ENCODE data around the gene TASP1.

The TASP1 gene

DNA sequence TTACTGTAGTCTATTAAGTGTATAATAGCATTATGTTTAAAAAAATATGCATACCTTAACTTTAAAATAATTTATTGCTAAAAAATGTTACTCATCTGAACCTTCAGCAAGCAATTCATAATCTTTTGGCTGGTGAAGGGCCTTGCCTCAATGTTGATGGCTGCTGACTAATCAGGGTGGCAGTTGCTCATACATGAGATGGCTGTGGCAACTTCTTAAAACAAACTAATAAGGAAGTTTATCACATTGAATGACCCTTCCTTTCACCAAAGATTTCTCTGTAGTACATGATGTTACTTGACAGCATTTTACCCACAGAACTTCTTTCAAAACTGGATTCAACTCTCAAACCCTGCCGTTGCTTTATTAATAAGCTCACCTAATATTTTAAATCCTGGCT is 84.0 kb downstream of the TASP1 start:
- no peak overlapping the region for H3K27ac Mint-ChIP-seq
- H3K9me3 Mint-ChIP-seq: no peaks in the 10 kb centered on the region
- H3K4me1 Mint-ChIP-seq: no peaks in the 10 kb centered on the region
- ATAC-seq: no peak
- no peak overlapping the region for H3K4me3 Mint-ChIP-seq
- H3K36me3 Mint-ChIP-seq: peaks cover 52% of the 10 kb centered on the region
- no peaks in the 10 kb centered on the region for H3K27me3 Mint-ChIP-seq

GRCh38 chr20:13554076-13554475 is 84.7 kb downstream of the TASP1 start:
- Mint-ChIP-seq H3K27me3 (no peaks in the 10 kb centered on the region), H3K4me1 (no peaks in the 10 kb centered on the region), H3K9me3 (no peaks in the 10 kb centered on the region), H3K27ac (no peak overlapping the region), H3K36me3 (peaks cover 47% of the 10 kb centered on the region), H3K4me3 (no peak overlapping the region)
- no peak for ATAC-seq

DNA sequence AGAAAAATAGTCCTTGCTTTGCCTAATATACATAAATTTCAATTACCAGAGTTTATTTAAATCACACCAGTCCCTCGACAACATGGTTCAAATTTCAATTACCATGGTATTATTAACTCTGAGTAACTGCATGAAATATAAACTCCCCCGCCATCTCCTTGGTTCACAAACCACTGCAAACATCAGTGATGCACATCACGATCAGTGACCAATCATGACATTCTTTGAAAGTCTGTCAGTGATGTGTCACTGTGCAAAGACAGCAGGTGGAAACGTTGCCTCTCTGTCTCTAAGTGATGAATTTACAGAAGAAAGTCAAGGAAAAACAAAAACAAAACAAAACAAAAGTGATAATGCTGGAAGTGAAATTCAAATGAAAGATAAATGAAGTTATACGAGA is 86.7 kb downstream of the TASP1 start:
- Mint-ChIP-seq H3K27me3 (no peaks in the 10 kb centered on the region), H3K9me3 (no peaks in the 10 kb centered on the region), H3K36me3 (peaks cover 46% of the 10 kb centered on the region), H3K4me3 (no peak overlapping the region), H3K27ac (no peak overlapping the region), H3K4me1 (no peaks in the 10 kb centered on the region)
- ATAC-seq: no peak

- Mint-ChIP-seq H3K4me1 (no peaks in the 10 kb centered on the region), H3K27ac (no peak overlapping the region), H3K27me3 (no peaks in the 10 kb centered on the region), H3K4me3 (no peak overlapping the region), H3K9me3 (no peaks in the 10 kb centered on the region), H3K36me3 (peaks cover 26% of the 10 kb centered on the region)
- ATAC-seq: no peak
Measured at GRCh38 chr20:13549451-13549850, 89.3 kb downstream of the TASP1 start.

GRCh38 chr20:13546497-13547131 is 92.1 kb downstream of the TASP1 start:
- H3K27me3 Mint-ChIP-seq: no peaks in the 10 kb centered on the region
- H3K4me3 Mint-ChIP-seq: no peak overlapping the region
- H3K9me3 Mint-ChIP-seq: no peaks in the 10 kb centered on the region
- peaks cover 20% of the 10 kb centered on the region for H3K36me3 Mint-ChIP-seq
- ATAC-seq: no peak
- H3K4me1 Mint-ChIP-seq: no peaks in the 10 kb centered on the region
- no peak overlapping the region for H3K27ac Mint-ChIP-seq

- no peaks in the 10 kb centered on the region for H3K27me3 Mint-ChIP-seq
- no peak overlapping the region for H3K4me3 Mint-ChIP-seq
- peaks cover 17% of the 10 kb centered on the region for H3K36me3 Mint-ChIP-seq
- H3K27ac Mint-ChIP-seq: no peak overlapping the region
- no peaks in the 10 kb centered on the region for H3K4me1 Mint-ChIP-seq
- no peaks in the 10 kb centered on the region for H3K9me3 Mint-ChIP-seq
- no peak for ATAC-seq
Measured at GRCh38 chr20:13545790-13546189, 92.9 kb downstream of the TASP1 start.

- H3K27ac Mint-ChIP-seq: no peak overlapping the region
Measured at GRCh38 chr20:13543783-13544182, 94.9 kb downstream of the TASP1 start.

DNA sequence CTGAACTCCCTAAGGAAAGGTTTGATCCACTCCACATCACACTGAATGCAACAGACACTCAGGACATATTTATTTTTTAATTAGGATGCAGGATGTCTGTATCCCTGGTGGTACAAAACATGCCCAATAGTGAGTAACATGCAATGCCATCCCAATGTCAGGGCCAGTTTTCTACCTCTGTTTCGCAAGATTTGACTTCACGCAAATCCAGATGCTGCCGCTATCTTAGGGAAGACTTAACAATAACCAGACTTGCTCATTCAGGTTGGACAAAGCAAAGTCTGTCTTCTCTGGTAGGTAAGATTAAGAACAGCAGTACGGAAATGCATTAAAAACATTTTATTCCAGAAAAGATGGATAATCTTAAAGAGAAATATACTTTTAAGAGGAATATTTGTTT is 103.1 kb downstream of the TASP1 start:
- no peak overlapping the region for H3K4me3 Mint-ChIP-seq
- no peaks in the 10 kb centered on the region for H3K9me3 Mint-ChIP-seq
- H3K27ac Mint-ChIP-seq: no peak overlapping the region
- no peak for ATAC-seq
- H3K4me1 Mint-ChIP-seq: no peaks in the 10 kb centered on the region
- H3K27me3 Mint-ChIP-seq: no peaks in the 10 kb centered on the region
- peaks cover 33% of the 10 kb centered on the region for H3K36me3 Mint-ChIP-seq

More at GRCh38 chr20:13543783-13544182, 94.9 kb downstream of the TASP1 start:
- no peak overlapping the region for H3K4me3 Mint-ChIP-seq
- H3K27me3 Mint-ChIP-seq: no peaks in the 10 kb centered on the region
- no peaks in the 10 kb centered on the region for H3K4me1 Mint-ChIP-seq
- ATAC-seq: no peak
- peaks cover 17% of the 10 kb centered on the region for H3K36me3 Mint-ChIP-seq
- no peaks in the 10 kb centered on the region for H3K9me3 Mint-ChIP-seq

DNA sequence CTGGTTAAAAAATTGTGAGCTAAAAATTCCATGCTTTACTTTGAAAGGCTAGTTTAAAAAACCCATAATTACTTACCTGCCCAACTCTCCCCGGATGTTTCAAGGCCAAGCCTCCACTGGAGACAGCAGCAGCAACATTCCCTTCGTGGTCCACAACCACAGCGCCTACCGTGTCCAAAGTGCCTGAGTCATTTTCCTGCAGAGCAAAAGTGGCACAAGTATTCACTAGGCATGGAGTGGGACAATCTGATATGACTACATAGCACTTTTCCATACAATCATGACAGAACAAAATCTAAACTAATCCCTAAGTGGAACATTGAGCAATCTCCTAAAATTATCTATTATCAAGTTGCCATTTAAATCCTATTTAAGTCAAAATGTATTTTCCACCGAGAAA is 104.8 kb downstream of the TASP1 start:
- H3K27ac Mint-ChIP-seq: no peak overlapping the region
- H3K36me3 Mint-ChIP-seq: peaks cover 33% of the 10 kb centered on the region
- no peaks in the 10 kb centered on the region for H3K27me3 Mint-ChIP-seq
- H3K4me1 Mint-ChIP-seq: no peaks in the 10 kb centered on the region
- no peaks in the 10 kb centered on the region for H3K9me3 Mint-ChIP-seq
- H3K4me3 Mint-ChIP-seq: no peak overlapping the region
- ATAC-seq: no peak

DNA sequence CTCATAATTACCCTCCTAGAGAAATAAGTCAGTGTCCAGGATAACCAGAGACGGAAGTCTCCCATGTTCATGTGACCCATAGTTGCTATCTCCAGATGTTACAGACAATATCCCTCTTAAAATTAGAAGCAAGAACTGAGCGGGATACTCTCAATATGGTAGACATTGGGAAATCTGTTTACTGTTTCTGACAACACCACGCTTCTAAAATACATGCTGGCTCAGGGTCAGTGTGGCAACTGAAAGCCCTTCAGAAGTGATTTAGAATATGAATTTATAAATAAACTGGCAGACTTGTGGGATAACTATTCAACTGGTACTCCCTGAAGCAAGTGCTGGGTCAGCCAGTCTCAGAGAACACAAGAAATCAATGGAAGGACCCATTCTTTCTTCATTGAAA is 108.6 kb downstream of the TASP1 start:
- Mint-ChIP-seq H3K27ac (no peak overlapping the region), H3K9me3 (no peaks in the 10 kb centered on the region), H3K4me1 (no peaks in the 10 kb centered on the region), H3K4me3 (no peak overlapping the region), H3K36me3 (peaks cover 50% of the 10 kb centered on the region), H3K27me3 (no peaks in the 10 kb centered on the region)
- no peak for ATAC-seq

GRCh38 chr20:13526551-13526950 is 112.2 kb downstream of the TASP1 start:
- no peak for ATAC-seq
- no peaks in the 10 kb centered on the region for H3K27me3 Mint-ChIP-seq
- H3K27ac Mint-ChIP-seq: no peak overlapping the region
- peaks cover 13% of the 10 kb centered on the region for H3K9me3 Mint-ChIP-seq
- no peaks in the 10 kb centered on the region for H3K4me1 Mint-ChIP-seq
- H3K4me3 Mint-ChIP-seq: no peak overlapping the region
- peaks cover 43% of the 10 kb centered on the region for H3K36me3 Mint-ChIP-seq

DNA sequence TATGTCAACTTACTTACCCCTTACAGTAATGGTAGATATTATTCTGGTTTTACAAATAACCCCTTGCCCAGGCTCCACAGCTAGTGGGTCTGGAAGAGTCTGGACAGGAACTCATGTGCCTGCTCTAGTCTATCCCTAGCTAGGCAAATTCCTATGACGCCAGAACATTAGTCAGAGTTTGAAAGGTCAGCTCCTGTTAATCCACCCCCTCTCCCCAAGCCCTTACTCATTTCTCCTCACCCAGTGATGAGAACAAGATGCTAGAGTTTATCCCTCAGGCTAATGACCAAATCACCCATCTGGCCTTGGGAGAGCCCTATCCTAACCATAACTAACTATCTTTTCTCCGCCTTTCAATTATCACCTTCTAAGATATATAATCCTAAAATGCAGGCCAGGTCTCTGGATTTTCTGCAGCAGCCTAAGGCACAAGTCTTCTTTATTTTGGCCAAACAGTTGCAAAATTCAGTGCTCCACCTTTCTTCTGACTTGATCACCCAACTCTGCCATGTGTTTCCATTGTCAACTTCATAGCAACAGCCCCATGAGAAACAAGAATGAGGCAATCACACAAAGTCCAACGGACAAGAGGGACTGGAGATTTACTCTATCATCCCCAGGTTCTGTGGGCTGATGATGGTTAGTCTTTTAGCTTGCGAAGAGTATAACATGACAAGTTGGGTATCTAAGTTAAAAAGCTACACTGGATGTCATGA is 113.3 kb downstream of the TASP1 start:
- peaks cover 50% of the 10 kb centered on the region for H3K36me3 Mint-ChIP-seq
- no peaks in the 10 kb centered on the region for H3K4me1 Mint-ChIP-seq
- H3K27me3 Mint-ChIP-seq: no peaks in the 10 kb centered on the region
- no peak overlapping the region for H3K27ac Mint-ChIP-seq
- no peak overlapping the region for H3K4me3 Mint-ChIP-seq
- no peak for ATAC-seq
- H3K9me3 Mint-ChIP-seq: peaks cover 13% of the 10 kb centered on the region

GRCh38 chr20:13524339-13524738 is 114.4 kb downstream of the TASP1 start:
- ATAC-seq: no peak
- Mint-ChIP-seq H3K4me3 (no peak overlapping the region), H3K27me3 (no peaks in the 10 kb centered on the region), H3K9me3 (peaks cover 13% of the 10 kb centered on the region), H3K36me3 (peaks cover 60% of the 10 kb centered on the region), H3K4me1 (no peaks in the 10 kb centered on the region), H3K27ac (no peak overlapping the region)

- Mint-ChIP-seq H3K4me1 (no peaks in the 10 kb centered on the region), H3K4me3 (no peak overlapping the region)
Measured at GRCh38 chr20:13517831-13518230, 120.9 kb downstream of the TASP1 start.

GRCh38 chr20:13515796-13516558 is 122.8 kb downstream of the TASP1 start:
- no peak for ATAC-seq
- Mint-ChIP-seq H3K4me1 (no peaks in the 10 kb centered on the region), H3K36me3 (peaks cover 81% of the 10 kb centered on the region), H3K27ac (no peak overlapping the region), H3K27me3 (no peaks in the 10 kb centered on the region), H3K4me3 (no peak overlapping the region), H3K9me3 (peaks cover 7% of the 10 kb centered on the region)

More at GRCh38 chr20:13517831-13518230, 120.9 kb downstream of the TASP1 start:
- H3K9me3 Mint-ChIP-seq: peaks cover 16% of the 10 kb centered on the region
- H3K27me3 Mint-ChIP-seq: no peaks in the 10 kb centered on the region
- no peak for ATAC-seq
- H3K36me3 Mint-ChIP-seq: peaks cover 83% of the 10 kb centered on the region
- H3K27ac Mint-ChIP-seq: no peak overlapping the region

DNA sequence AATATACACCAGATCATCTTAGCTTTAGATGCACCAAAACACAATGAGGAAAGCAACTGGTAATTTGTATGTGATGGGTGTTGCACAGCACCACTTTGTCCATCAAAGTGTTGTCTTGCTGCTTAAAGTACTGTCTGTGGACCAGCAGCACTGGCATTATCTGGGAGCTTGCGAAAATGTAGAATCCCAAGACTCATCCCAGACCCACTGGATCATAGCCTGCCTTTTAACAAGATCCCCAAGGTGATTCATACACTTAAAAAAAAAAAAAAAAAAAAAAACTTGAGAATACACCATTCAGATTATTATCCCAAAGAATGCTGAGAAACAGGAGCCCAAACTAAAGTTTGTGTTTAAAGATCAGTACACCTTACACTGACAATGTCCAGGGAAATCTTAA is 123.4 kb downstream of the TASP1 start:
- H3K4me1 Mint-ChIP-seq: no peaks in the 10 kb centered on the region
- H3K9me3 Mint-ChIP-seq: peaks cover 7% of the 10 kb centered on the region
- no peak for ATAC-seq
- no peak overlapping the region for H3K27ac Mint-ChIP-seq
- no peak overlapping the region for H3K4me3 Mint-ChIP-seq
- peaks cover 82% of the 10 kb centered on the region for H3K36me3 Mint-ChIP-seq
- no peaks in the 10 kb centered on the region for H3K27me3 Mint-ChIP-seq

Measured in stimulated activated memory B cell treated with anti-CD40 and anti-IgM and Interleukin-4, amounts not matched to agents 10 μg/mL and 1 μg/mL and 100 μg/mL, for 72 hours (primary cell).